Islet of Langerhans (tissue), 1 donor: ENCODE results near the gene MAP3K2.
"Not testable (repeated sequence)": the region's sequence is repeated elsewhere in the genome, so short reads cannot be mapped to it uniquely, and the experiment has no call there.

Source experiments
- FAIRE-seq: peaks from one replicate; lab custom pipeline; 2011; peaks lifted over from hg19 to GRCh38; lab: Jason Lieb, UNC

Gene MAP3K2

DNA sequence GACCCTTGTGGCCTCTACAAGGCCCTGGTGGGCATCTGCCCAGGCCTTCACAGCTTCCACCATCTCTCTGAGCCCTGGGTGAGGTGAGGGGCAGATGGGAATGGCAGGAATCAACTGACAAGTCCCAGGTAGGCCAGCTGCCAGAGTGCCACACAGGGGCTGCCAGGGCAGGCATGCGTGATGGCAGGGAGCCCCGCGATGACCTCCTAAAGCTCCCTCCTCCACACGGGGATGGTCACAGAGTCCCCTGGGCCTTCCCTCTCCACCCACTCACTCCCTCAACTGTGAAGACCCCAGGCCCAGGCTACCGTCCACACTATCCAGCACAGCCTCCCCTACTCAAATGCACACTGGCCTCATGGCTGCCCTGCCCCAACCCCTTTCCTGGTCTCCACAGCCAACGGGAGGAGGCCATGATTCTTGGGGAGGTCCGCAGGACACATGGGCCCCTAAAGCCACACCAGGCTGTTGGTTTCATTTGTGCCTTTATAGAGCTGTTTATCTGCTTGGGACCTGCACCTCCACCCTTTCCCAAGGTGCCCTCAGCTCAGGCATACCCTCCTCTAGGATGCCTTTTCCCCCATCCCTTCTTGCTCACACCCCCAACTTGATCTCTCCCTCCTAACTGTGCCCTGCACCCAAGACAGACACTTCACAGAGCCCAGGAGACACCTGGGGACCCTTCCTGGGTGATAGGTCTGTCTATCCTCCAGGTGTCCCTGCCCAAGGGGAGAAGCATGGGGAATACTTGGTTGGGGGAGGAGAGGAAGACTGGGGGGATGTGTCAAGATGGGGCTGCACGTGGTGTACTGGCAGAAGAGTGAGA is 32.5 kb upstream of the MAP3K2 start:
- FAIRE-seq, result no peak

DNA sequence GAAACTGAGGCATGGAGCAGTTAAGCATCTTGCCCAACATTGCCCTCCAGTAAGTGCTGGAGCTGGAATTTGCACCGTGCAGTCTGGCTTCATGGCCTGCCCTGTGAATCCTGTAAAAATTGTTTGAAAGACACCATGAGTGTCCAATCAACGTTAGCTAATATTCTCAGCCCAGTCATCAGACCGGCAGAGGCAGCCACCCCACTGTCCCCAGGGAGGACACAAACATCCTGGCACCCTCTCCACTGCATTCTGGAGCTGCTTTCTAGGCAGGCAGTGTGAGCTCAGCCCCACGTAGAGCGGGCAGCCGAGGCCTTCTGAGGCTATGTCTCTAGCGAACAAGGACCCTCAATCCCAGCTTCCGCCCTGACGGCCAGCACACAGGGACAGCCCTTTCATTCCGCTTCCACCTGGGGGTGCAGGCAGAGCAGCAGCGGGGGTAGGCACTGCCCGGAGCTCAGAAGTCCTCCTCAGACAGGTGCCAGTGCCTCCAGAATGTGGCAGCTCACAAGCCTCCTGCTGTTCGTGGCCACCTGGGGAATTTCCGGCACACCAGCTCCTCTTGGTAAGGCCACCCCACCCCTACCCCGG is 31.8 kb upstream of the MAP3K2 start:
- FAIRE-seq, result no peak

DNA sequence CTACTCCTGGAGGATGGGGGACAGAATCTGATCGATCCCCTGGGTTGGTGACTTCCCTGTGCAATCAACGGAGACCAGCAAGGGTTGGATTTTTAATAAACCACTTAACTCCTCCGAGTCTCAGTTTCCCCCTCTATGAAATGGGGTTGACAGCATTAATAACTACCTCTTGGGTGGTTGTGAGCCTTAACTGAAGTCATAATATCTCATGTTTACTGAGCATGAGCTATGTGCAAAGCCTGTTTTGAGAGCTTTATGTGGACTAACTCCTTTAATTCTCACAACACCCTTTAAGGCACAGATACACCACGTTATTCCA is 31.3 kb upstream of the MAP3K2 start:
- FAIRE-seq, result no peak

DNA sequence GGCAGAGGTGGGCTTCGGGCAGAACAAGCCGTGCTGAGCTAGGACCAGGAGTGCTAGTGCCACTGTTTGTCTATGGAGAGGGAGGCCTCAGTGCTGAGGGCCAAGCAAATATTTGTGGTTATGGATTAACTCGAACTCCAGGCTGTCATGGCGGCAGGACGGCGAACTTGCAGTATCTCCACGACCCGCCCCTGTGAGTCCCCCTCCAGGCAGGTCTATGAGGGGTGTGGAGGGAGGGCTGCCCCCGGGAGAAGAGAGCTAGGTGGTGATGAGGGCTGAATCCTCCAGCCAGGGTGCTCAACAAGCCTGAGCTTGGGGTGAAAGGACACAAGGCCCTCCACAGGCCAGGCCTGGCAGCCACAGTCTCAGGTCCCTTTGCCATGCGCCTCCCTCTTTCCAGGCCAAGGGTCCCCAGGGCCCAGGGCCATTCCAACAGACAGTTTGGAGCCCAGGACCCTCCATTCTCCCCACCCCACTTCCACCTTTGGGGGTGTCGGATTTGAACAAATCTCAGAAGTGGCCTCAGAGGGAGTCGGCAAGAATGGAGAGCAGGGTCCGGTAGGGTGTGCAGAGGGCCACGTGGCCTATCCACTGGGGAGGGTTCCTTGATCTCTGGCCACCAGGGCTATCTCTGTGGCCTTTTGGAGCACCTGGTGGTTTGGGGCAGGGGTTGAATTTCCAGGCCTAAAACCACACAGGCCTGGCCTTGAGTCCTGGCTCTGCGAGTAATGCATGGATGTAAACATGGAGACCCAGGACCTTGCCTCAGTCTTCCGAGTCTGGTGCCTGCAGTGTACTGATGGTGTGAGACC is 30.7 kb upstream of the MAP3K2 start, which contains the start of gene PROC:
TSS of gene PROC (plus strand) at position 128 of the 812 bp plus-strand sequence. CDS start 1,516 bp downstream, outside the sequence.
- FAIRE-seq, result no peak

DNA sequence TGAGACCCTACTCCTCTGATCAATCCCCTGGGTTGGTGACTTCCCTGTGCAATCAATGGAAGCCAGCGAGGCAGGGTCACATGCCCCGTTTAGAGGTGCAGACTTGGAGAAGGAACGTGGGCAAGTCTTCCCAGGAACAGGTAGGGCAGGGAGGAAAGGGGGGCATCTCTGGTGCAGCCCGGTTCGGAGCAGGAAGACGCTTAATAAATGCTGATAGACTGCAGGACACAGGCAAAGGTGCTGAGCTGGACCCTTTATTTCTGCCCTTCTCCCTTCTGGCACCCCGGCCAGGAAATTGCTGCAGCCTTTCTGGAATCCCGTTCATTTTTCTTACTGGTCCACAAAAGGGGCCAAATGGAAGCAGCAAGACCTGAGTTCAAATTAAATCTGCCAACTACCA is 29.6 kb upstream of the MAP3K2 start:
- no peak for FAIRE-seq

DNA sequence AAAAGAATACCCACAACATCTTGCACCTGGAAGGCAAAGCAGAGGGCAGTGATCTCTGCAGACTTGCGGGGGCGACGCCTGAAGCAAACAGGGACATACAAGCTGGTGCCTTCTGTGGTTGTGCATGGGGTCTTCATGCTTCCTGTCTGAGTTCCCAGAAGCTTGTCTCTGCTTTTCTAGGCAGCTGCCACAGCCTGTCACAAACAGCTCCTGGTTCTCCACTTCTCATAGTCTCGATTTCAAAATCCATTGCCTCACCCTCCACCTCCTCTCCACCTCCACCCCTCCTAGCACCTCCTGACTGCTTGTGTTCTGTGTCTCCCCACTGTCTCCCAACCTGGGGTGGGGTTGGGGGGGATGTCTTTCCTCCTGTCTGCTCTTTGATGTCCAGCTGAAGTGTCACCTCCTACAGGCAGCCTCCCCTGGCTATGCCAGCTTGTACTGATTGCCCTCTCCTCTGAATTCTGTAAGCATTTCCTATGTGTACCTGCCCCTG is 28.8 kb upstream of the MAP3K2 start:
- FAIRE-seq, result no peak

DNA sequence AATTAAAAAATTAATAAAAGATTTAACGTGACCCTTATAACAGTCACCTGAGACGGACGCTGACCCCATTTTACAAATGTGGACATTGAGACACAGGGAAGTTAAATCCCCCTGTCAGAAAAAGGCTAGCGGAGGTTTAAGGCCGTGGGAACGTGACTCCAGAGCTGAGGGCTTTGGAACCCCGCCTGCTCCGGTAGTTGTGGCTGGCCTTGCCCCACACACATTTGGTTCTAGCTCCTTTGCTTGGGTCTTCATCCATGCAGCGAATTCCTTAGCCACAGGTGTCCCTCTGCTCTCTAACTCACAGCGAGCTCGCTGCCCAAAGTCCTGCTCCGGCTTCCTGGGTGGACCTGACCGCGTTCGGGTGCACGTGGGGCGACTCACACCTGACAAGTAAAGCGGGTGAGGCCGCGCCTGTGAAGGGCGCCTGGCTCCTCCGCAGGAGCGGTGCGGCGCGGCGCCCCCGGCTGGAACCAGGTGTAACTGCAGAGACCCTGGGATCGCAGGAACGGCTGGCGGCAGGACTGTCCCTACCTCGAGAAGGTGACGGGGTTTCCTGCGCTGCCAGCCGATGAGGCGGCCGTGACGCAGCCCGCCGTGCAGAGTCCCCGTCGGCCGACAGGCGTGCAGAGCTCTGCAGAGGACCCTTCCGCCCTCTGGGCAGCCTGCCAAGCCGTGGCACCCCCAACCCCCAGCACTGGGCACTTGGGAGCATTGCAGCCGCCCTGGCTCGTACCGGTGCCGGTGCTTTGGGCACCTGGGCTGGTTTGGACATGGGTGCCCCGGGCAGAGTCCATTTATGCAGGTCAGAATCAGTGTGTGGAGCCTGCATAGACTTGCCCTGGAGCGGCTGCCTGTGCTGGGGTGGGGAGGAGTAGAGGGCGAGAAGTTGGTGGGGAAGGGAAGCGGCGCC is 28.1 kb upstream of the MAP3K2 start:
- no peak for FAIRE-seq

DNA sequence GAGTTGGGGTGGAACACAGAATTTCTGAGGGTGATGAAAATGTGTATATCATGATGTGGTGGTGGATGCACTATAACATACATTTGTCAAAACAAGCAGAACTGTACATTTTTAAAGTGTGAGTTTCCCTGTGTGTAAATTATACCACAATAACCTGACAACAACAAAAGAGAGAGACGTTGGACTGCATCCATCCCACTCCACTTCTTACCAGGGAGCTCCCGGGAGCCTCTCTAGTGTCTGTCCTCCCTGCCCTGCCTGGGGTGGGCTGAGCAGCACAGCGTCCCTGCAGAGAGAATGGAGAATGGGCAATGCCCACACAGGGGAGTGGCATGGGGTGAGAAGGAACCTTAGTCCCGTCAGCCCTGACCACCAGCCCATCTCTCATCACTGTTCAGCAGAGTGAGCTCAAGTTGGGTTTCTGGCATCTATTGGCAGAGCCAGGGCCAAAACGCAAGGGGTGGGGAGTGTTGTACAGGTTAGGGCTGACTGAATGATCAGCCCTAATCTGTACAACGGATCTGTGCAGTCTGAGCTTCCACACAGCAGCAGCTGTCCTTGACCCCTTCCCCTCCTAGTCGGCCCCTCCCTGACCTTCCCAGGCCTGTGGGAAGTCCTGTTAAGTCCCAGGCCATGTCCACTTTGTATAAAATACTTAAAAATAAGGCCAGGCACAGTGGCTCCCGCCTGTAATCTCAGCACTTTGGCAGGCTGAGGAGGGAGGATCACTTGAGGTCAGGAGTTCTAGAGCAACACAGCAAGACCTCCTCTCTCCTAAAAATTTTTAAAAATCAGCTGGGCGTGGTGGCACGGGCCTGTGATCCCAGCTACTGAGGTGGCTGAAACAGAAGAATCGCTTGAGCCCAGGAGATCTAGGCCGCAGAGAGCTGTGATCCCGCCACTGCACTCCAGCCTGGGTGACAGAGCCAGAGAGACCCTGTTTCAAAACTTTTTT is 27.1 kb upstream of the MAP3K2 start:
- FAIRE-seq, result no peak

DNA sequence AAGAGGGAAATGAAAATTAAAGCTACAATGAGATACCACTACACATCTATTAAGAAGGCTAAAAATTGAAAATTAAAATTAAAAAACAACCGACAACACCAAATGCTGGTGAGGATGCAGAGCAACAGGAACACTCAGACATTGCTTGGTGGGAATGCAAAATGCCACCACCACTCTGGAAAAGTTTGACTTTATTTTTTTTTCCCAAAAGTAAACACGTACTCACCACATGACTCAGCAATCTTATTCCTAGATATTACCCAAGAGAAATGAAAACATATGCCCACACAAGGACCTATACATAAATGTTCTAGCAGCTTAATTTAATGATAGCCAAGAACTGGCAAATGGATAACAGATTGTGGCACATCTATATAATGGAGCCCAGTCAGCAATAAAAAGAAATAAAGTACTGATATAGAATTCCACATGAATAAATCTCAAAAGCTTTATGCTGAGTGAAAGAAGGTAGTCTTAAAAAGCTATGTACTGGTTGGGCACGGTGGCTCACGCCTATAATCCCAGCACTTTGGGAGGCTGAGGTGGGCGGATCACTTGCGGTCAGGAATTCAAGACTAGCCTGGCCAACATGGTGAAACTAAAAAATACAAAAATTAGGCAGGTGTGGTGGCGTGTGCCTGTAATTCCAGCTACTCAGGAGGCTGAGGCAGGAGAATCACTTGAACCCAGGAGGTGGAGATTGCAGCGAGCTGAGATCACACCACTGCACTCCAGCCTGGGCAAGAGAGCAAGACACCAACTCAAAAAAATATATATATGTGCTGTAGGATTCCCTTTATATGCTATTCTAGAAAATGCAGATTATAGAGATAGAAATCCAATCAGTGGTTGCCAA is 26.2 kb upstream of the MAP3K2 start:
- FAIRE-seq, result no peak

DNA sequence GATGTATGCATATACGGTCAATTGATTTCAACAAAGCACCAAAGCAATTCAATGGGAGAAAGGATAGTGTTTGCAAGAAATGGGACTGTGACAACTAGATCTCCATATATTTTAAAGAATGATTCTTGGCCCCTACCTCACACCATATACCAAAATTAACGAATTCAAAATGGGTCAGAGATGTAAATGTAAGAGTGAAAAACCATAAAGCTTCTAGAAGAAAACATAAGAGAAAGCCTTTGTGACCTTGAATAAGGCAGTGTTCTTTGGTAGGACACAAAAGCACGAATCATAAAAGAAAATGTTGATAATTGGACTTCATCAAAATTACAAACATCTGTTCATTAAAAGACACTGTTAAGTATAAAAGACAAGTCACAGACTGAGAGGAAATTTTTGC is 25.4 kb upstream of the MAP3K2 start:
- FAIRE-seq, result no peak

DNA sequence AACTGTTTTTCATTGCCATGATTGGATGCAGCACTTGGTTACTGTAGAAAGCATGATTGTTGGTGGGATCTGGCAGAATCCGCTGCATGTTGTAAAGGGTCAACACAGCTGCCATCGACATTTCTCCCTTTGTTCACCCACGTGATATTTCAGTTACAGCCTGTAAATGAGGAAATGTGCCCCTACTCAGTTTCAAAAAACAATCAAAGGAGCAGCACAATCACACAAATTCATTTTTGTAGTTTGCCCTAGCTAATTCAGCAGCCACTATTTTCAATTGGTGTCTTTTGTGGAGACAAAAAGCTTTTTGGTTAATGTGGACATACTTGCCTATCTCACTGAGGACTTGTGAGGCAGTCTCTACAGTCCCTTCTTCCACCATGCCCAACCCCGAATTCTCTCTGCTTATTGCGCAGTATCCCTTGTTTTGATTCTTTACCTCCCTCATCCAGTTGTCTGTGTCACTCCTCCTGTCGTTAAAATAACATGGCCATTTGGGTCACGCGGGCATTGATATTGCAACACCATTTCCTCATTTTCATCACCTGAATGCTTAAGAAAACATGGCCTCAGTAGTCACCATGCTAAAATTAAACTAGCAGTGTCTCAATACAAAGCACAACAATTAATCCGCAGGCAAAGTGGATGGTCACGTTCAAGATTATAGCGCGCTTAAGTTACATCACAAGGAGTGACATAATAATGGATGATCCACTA is 24.0 kb upstream of the MAP3K2 start:
- FAIRE-seq, result no peak

DNA sequence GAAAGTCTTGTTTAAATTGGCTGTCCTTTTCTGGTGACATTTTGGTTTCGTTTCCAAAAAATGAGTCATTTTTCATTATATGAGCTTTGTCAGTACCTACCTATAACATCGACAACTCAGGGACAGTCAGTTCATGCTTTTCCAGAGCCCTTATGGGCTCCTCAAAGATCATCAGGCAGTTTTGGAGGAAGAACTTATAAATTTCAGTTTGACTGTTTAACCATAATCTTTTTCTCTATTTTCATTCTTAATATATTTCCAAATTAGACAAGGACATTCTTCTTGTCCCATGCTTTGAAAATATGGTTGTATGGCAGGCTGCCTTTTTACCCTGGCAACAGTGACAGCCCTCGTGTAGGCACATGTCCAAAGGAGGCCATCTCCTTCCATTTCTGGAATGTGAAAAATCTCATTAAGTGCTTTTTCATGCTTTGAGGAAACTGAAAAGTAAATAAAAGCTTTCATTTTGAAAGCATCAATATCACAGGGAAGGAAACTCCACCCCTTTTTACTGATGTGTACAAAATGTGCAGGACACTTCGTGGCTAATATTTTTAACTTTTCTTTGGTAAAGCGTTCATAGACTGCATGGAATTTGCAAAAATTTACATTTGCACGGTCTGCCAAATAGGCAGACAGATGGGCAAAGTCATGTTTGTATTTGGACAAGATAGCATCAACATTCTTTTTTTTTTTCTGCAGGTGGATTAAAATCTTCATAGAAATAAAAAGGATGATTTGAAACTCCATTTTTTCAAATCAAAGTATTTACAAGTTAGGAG is 23.3 kb upstream of the MAP3K2 start:
- FAIRE-seq, result no peak

DNA sequence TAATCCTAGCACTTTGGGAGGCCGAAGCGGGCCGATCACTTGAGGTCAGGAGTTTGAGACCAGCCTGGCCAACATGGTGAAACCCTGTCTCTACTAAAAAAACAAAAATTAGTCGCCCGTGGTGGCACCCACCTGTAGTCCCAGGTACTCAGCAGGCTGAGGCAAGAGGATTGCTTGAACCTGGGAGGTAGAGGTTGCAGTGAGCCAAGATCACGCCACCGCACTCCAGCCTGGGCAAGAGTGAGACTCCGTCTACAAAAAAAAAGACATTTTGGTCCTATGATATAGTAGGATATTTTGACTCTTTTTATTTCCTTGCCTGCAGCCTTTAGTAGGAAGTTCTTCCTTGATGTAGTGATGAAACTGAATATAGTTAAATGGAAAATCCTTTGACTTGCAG is 21.9 kb upstream of the MAP3K2 start:
- FAIRE-seq, result not testable (repeated sequence)

DNA sequence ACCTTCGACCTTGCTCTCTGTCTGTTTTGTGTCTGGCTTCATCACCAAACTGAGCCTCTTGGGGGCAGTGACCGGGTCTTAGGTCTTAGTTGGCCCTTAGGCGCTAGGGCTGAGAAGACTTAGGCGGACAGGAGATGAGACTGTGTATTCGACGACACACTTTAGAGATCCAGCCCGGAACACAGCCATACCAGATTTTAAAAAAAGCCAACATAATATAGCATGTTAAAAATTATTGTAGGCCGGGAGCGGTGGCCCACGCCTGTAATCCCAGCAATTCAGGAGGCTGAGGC is 21.0 kb upstream of the MAP3K2 start:
- no peak for FAIRE-seq

DNA sequence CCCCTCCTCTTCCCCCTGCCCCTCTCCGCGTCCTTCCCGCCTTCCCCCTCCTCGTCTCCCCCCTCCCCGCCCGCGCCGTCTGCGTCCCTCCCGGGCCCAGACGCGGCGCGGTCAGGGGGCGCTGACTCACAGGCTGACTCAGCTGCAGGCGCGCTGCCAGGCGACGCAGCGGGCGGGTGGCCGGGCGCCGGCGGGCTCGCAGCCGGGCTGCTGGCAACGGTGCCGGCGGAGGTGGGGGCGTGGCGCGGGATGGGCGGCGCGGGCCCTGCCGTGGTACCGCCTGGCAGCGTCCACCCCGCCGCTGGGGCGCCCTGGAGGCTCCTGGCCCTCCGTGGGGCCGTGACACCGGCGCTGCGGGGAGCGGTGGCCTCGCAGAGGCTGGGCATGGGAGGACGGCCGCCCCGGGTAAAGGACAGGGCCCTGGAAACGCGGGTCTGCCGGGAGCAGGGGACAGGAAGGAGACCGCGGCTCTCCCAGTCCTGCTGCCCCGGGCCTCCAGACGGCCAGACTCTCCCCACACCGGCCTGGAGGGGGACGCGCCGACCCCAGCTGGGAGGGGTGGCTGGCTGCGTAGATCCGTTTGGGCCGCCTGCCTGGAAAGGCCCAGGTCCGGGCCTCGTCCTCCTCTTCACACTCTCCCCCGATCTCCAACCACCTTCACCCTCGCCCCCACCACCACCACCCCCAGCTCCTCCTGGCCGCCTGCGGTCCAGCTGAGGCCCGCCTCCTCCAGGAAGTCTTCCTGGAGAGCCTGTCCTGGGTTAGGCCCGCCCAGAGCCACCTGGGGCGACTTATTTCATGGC is 20.4 kb upstream of the MAP3K2 start:
- FAIRE-seq, result no peak

DNA sequence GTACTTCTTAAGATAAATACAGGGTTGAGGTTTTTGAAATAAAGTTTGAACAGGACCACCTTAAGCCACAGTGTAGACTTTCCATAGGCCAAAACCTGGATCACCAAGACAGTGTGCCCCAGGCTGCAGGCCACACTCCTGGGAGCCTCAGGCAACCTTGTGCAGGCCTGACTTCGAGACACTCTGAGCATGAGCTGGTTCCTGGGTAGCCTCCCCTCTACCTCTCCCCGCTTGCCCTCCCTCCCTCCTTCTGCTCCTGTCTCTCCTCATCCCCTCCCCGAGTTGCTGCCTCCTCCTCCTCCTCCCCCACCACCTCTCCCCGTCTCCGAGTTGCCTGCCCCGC is 19.9 kb upstream of the MAP3K2 start:
- FAIRE-seq, result no peak

DNA sequence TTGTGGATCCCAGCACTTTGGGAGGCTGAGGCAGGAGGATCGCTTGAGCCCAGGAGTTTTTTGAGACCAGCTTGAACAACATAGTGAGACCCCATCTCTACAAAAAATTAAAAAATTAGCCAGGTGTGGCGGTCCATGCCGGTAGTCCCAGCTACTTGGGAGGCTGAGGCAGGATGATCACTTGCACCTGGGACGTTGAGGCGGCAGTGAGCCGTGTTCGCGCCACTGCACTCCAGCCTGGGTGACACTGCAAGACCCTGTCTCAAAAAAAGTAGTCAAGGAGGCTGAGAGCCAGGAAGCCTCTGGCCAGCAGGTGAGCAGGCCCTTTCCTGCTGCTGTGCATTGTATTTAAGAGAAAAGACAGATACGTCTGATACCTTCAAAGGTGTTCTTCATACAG is 19.3 kb upstream of the MAP3K2 start:
- no peak for FAIRE-seq

DNA sequence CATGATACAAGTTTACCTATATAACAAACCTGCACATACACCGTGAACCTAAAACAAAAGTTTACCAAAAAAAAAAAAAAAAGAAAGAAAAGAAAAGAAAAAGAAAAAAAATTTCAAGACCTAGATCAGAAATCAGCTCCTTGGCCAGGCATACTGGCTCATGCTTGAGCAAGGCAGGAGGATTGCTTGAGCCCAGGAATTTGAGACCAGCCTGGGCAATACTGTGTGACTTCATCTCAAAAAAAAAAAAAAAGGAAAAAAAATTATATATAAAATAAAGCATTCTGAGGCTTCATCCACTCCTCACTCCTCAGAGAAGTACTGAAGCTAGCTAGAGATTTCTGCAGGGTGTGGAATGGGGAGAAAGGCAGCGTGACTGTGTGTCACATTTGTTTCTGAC is 18.7 kb upstream of the MAP3K2 start:
- no peak for FAIRE-seq
